Measurements from ENCODE around the gene DPYSL3. TPM values are rescaled to one million over a fixed set of nuclear protein-coding genes. Genes with fewer than 3 reads are reported as not detected.

Gene DPYSL3
- total RNA-seq, 2 experiments from 2014 or later = not detected

DNA sequence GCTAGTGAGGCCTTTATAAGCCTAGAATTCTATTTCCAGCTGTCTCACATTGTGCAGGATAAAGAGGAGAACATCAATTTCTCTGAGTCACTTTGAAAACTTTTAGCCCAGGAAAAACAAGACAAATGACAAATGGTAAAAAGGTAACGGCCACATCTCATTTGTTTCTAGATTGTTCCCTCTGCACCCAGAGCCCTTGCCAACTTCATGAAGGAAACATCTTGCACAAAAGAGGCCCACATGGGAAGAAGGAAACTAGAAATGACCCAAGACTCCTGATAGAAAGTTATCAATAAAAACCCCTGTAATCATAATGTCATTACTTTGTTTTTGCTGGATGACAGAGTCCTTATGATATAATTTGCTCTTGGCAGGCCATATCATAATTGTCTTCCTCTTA lies 5.3 kb downstream of the DPYSL3 start:
- DNase-seq = no peak
- Mint-ChIP-seq H3K27me3 (peaks cover 13% of the 10 kb centered on the region), H3K27ac (no peak overlapping the region), H3K9me3 (no peaks in the 10 kb centered on the region), H3K4me3 (no peak overlapping the region), H3K36me3 (no peaks in the 10 kb centered on the region), H3K4me1 (no peaks in the 10 kb centered on the region)
- POLR2A ChIA-PET = no interaction called here
- ATAC-seq (ENCODE audit: low read depth) = no peak

DNA sequence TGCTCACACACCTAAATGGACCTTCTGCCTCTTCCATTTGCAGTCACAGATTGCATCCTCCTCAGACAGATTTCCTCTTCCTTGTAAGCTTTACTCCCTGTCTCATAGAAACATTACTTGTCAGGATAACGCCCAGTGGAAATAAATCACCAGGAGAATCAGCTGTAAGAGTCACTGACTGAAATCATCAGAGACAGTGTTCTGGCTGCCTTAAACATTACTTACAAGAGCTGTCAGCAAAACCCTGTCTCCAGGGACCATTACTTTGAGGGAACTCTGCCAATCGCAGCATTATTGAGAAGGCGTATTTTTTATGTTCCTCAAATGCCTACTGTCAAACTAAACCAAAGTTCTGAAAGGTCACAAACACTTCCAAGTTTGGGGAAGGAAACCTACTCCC lies 5.9 kb downstream of the DPYSL3 start:
- no peaks in the 10 kb centered on the region for H3K4me1 Mint-ChIP-seq
- POLR2A ChIA-PET = no interaction called here
- no peak overlapping the region for H3K4me3 Mint-ChIP-seq
- H3K9me3 Mint-ChIP-seq = no peaks in the 10 kb centered on the region
- DNase-seq (no peak), ATAC-seq (ENCODE audit: low read depth) (no peak)
- peaks cover 10% of the 10 kb centered on the region for H3K27me3 Mint-ChIP-seq
- H3K27ac Mint-ChIP-seq = no peak overlapping the region
- no peaks in the 10 kb centered on the region for H3K36me3 Mint-ChIP-seq

DNA sequence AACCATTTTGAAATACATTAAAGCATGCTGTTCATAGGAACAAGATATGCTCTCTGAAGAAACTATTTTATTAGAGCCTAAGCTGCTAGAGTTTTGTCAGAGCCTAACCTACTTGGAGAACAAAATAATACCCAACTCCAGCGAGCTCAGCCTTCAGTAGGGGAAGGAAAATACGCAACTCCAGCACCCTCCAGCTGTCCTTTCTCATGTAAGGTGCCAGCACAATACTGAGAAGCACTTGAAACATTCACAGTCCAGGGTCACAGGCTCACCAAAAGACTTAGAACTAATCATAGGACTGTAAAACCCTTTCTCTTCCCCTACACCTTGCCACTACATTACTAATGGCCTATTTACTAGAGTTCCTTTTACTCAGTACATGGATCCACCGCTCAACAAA lies 18.9 kb downstream of the DPYSL3 start:
- Mint-ChIP-seq H3K9me3 (no peaks in the 10 kb centered on the region), H3K4me3 (no peak overlapping the region), H3K27me3 (no peaks in the 10 kb centered on the region), H3K27ac (no peak overlapping the region), H3K36me3 (no peaks in the 10 kb centered on the region), H3K4me1 (no peaks in the 10 kb centered on the region)
- no peak for DNase-seq
- POLR2A ChIA-PET = no interaction called here
- no peak for ATAC-seq (ENCODE audit: low read depth)

DNA sequence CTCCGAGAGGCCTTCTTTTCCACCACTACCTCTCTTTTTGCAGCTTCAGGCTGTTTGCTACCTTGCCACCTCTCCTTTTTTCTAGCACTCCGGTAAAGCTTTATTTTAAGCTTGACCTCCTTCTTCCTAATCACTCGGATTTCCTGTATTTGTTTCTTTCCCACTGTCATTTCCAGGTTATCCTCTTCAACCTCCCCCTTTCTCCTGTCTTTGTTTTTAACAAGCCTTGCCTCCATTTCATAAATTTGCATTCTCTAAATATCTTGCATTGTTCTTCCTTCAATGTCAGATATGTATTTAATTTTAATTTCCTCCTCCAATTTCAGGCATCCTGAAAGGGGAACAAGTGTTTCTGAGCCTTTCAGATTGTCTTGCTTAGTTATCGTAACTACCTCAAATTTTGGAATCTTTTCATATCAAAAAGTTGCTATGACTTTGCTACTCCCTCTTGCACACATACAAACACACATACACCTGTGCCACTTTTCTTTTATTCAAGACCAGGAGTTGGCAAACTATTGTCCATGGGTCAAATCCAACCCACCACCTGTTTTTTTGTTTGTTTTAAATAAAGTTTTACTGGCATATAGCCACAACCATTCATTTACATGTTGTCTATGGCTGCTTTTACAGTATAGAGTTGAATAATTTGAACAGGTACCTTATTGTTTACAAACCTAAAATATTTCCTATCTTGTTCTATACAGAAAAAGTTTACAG lies 22.7 kb downstream of the DPYSL3 start:
- Mint-ChIP-seq H3K36me3 (no peaks in the 10 kb centered on the region), H3K4me3 (no peak overlapping the region), H3K27me3 (no peaks in the 10 kb centered on the region), H3K27ac (no peak overlapping the region), H3K9me3 (no peaks in the 10 kb centered on the region), H3K4me1 (no peaks in the 10 kb centered on the region)
- DNase-seq (no peak), ATAC-seq (ENCODE audit: low read depth) (no peak)
- POLR2A ChIA-PET = no interaction called here

DNA sequence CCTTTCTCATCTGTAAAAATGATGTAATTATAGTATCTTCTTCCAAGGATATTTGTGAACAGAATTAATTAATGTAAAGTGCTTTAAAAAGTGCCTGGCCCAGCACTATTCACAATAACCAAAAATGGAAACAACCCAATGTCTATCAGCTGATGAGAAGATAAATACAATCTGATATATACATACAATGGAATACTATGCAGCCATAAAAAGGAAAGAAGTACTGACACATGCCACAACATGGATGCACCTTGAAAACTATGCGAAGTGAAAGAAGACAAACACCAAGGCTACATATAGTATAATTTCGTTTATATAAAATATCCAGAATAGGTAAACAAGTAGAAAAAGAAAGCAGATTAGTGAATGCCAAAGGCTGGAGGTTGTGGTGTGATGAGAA lies 24.1 kb downstream of the DPYSL3 start:
- ATAC-seq (ENCODE audit: low read depth) (no peak), DNase-seq (no peak)
- Mint-ChIP-seq H3K4me1 (no peaks in the 10 kb centered on the region), H3K27ac (no peak overlapping the region), H3K4me3 (no peak overlapping the region), H3K36me3 (no peaks in the 10 kb centered on the region), H3K27me3 (no peaks in the 10 kb centered on the region), H3K9me3 (no peaks in the 10 kb centered on the region)
- POLR2A ChIA-PET = no interaction called here

DNA sequence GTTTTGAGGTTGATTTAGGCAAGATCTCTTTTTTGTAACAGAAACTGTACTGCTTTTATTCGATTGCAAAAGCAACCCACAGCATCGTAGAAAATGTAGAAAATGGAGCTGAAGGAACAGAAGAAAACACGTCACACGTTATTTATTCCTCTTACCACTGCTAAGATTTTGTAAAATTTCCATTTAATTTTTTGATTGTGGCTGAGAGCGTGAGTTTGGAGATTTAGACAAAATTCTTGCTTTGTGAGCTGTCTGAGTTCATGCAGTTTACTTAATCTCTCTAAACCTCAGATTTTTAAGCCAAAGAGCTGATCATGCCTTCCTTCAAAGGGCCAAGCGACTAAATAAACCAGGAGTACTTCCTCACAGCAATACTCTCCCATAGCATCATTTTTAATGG lies 24.8 kb downstream of the DPYSL3 start:
- Mint-ChIP-seq H3K9me3 (no peaks in the 10 kb centered on the region), H3K27me3 (no peaks in the 10 kb centered on the region), H3K36me3 (no peaks in the 10 kb centered on the region), H3K4me1 (no peaks in the 10 kb centered on the region), H3K4me3 (no peak overlapping the region), H3K27ac (no peak overlapping the region)
- ATAC-seq (ENCODE audit: low read depth) (no peak), DNase-seq (no peak)
- POLR2A ChIA-PET = no interaction called here

DNA sequence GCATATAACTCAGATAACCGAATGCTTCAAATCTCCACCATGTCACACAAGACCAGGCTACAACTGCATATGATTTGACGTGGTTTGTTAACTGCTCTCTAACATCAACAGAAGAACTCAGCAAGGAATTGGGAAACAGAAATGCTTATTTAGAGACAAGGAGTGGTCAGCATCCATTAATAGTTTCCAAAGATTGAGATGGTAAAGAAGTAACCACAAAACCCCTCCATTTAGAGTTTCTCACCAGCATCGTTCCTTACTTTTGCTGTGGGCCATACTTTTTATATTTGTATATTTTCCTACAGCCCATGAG lies 25.2 kb downstream of the DPYSL3 start:
- no peak overlapping the region for H3K4me3 Mint-ChIP-seq
- no peaks in the 10 kb centered on the region for H3K27me3 Mint-ChIP-seq
- POLR2A ChIA-PET = no interaction called here
- no peak for ATAC-seq (ENCODE audit: low read depth)
- no peak overlapping the region for H3K27ac Mint-ChIP-seq
- H3K36me3 Mint-ChIP-seq = no peaks in the 10 kb centered on the region
- no peak for DNase-seq
- no peaks in the 10 kb centered on the region for H3K9me3 Mint-ChIP-seq
- H3K4me1 Mint-ChIP-seq = no peaks in the 10 kb centered on the region

DNA sequence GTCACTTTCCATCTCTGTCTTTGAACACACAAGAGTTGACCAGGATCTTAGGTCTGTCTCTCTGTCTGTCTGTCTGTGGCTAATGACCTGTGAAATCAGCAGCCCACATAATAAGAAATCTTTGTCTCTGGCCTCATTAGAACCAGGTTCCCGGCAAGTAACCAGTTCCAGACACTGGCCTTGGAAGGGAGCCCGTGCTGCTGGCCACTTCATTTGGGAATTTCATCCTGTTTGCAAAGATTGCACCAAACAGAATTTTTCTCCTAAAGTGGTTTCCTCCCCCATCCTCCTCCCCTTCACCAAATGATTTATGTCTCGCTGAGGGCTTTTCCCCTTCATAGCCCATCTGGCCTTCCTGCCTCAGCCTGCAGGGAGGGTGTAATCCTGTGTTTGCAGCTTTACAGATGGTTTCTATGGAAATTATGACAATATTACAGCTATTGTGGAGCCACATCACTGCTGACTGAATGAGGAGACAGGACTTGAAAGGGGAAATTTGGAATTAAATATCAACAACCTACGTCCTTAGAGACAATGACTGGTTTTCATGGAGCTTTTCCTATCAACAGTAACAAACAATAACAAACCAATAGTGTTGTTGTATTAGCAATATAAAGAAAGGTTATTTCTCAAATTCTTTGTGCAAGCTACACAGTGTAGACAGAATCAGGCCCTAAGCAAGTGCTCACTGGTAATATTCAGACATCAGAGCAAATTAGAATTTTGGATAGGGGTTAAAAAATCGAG lies 25.7 kb downstream of the DPYSL3 start:
- Mint-ChIP-seq H3K27me3 (no peaks in the 10 kb centered on the region), H3K4me3 (no peak overlapping the region), H3K36me3 (no peaks in the 10 kb centered on the region), H3K4me1 (no peaks in the 10 kb centered on the region), H3K9me3 (no peaks in the 10 kb centered on the region), H3K27ac (no peak overlapping the region)
- DNase-seq (no peak), ATAC-seq (ENCODE audit: low read depth) (no peak)
- POLR2A ChIA-PET = no interaction called here

DNA sequence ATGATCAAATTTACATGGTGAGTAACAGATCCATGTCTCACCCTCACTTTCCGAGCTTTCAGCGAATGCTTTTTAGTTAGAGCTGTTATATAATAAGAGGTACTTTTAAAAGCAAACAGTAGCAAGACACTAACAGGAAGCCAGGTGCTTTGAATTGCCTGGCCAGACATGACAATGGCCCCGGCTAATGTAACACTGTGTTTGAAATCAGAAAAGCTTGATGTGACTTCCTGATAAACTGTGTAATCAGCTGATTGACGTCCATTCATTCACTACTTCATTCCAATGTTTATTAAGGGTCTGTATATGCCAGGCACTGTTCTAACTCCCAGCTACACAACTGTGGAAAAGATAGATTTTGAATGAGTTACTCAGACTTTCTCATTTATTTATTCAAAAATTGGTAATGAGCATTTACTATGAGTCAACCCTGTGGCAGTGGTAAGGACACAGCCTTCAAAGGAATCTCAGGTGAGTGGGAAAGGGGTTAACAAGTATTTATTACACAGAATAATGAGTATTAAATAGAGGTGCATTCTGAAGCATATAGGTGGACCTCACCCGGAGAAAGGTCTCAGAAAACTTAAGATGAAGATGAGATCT lies 26.6 kb downstream of the DPYSL3 start:
- Mint-ChIP-seq H3K9me3 (no peaks in the 10 kb centered on the region), H3K27ac (no peak overlapping the region), H3K4me1 (no peaks in the 10 kb centered on the region), H3K4me3 (no peak overlapping the region), H3K36me3 (no peaks in the 10 kb centered on the region), H3K27me3 (no peaks in the 10 kb centered on the region)
- POLR2A ChIA-PET = no interaction called here
- ATAC-seq (ENCODE audit: low read depth) (no peak), DNase-seq (no peak)

DNA sequence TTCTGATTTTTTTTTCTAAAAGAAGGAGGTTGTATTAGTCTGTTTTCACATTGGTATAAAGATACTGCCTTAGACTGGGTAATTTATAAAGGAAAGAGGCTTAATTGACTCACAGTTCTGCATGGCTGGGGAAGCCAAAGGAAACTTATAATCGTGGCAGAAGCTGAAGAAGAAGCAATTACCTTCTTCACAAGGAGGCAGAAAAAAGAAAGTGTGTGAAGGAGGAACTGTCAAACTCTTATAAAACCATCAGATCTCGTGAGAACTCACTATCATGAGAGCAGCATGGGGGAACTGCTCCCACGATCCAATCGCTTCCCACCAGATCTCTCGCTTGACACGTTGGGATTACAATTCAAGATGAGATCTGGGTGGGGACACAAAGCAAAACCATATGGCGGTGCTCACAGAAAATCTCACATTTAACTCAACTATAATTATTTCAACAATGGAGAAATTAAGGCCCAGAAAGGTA lies 27.1 kb downstream of the DPYSL3 start:
- ATAC-seq (ENCODE audit: low read depth) = no peak
- Mint-ChIP-seq H3K27me3 (no peaks in the 10 kb centered on the region), H3K4me1 (no peaks in the 10 kb centered on the region), H3K4me3 (no peak overlapping the region), H3K9me3 (no peaks in the 10 kb centered on the region), H3K27ac (no peak overlapping the region), H3K36me3 (no peaks in the 10 kb centered on the region)
- DNase-seq = no peak
- POLR2A ChIA-PET = no interaction called here

DNA sequence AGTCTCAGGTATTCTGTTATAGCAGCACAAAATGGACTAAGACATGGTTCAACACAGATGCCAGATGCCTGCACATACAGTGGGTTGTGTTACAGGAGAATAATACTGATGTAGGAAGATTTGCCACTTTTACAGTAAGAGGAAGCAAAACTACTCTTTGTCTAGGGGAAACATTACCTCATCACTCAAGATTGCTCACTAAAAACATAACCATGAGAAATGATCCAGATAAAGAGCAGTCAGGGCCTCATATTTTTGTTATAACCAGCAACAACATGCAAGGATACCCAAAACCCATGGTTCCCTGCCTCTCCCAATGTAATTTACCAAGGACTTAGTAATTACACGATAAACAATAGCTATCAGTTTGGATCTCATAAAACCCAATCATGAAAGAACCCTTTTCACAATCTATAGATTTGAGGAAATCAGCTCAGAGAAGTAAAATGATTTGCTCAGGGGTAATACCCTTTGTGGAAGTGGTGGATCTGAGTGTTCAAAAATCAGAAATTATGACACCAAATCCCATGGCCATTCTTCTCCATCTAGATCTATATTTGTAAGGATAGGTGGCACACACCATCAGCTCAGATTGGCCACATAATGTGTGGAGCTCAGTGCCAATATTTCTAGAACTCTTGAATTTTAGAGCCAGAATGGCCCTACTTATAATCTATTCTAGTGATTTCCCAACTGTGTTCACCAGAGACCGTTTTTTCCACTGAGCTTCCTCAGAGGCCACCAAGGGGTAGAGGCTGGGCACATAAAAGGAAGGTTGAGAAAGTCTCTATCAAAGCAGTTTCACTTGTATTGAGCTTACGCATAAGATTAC lies 27.8 kb downstream of the DPYSL3 start:
- DNase-seq (no peak), ATAC-seq (ENCODE audit: low read depth) (no peak)
- H3K27ac Mint-ChIP-seq = no peak overlapping the region
- H3K4me3 Mint-ChIP-seq = no peak overlapping the region
- POLR2A ChIA-PET = no interaction called here
- H3K9me3 Mint-ChIP-seq = no peaks in the 10 kb centered on the region
- H3K4me1 Mint-ChIP-seq = no peaks in the 10 kb centered on the region
- H3K36me3 Mint-ChIP-seq = no peaks in the 10 kb centered on the region
- H3K27me3 Mint-ChIP-seq = no peaks in the 10 kb centered on the region

DNA sequence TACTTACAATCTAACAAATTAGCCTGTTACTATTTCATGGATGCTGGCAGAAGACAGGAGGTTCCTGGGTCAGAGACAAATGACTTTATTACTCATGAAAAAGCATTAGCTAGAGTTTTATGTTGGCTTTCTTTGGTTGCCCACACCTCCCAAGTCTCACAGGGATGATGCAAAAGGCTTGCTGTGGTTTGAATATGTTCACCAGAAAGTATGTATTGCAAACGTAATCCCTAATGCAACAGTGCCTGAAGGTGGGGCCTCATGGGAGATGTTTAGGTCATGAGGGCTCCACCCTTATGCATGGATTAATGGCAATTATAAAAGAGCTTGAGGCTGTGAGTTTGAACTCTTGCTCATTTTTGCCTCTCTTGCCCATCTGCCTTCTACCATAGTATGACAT lies 28.5 kb downstream of the DPYSL3 start:
- POLR2A ChIA-PET = no interaction called here
- Mint-ChIP-seq H3K4me3 (no peak overlapping the region), H3K9me3 (no peaks in the 10 kb centered on the region), H3K27ac (no peak overlapping the region), H3K27me3 (no peaks in the 10 kb centered on the region), H3K4me1 (no peaks in the 10 kb centered on the region), H3K36me3 (no peaks in the 10 kb centered on the region)
- DNase-seq (no peak), ATAC-seq (ENCODE audit: low read depth) (no peak)

DNA sequence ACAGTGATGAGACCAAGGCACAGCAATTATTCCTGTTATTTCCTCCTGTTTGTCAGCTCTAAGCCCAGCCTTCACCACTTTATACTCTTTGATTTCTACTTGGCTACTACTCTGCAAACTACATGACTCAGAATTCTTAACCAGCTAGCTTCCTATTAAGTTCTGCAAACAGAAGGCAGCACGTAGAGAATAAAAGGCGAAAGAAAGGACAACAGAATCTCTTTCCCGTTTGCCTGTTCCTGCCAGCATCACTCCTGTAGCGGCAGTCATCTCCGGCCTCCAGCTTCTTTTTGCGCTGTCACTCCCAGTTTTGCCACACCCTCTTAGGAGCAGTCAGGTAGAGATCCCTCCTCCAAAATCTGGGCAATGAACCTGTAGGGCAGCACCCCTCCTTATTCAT lies 29.9 kb downstream of the DPYSL3 start:
- Mint-ChIP-seq H3K9me3 (no peaks in the 10 kb centered on the region), H3K27me3 (no peaks in the 10 kb centered on the region), H3K4me1 (no peaks in the 10 kb centered on the region), H3K36me3 (no peaks in the 10 kb centered on the region), H3K4me3 (no peak overlapping the region), H3K27ac (no peak overlapping the region)
- ATAC-seq (ENCODE audit: low read depth) = no peak
- POLR2A ChIA-PET = no interaction called here
- DNase-seq = no peak

DNA sequence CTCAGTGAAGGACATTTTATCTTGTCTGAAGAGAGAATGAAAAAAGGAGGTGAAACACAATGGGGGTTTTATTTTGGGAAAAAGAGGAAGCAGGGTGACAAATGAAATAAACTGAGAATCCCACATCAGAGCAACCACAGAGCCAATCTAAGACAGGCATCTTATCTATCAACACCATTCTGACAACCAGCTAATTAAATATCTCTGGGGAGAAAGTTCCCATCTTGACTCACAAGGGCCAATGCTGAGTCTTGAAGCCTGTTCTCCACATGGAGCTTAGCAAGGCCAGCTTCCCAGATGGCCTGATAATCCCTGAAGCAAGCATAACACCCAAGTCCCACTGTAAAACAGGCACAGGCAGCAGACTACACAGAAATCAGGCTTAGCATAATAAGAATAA lies 30.4 kb downstream of the DPYSL3 start:
- Mint-ChIP-seq H3K4me1 (no peaks in the 10 kb centered on the region), H3K27me3 (no peaks in the 10 kb centered on the region), H3K4me3 (no peak overlapping the region), H3K9me3 (no peaks in the 10 kb centered on the region), H3K27ac (no peak overlapping the region), H3K36me3 (no peaks in the 10 kb centered on the region)
- DNase-seq (no peak), ATAC-seq (ENCODE audit: low read depth) (no peak)
- POLR2A ChIA-PET = no interaction called here
